GM18526 (cell line): ENCODE measurements around the gene MYO5C.

Source experiments
- POLR2A ChIP-seq: IDR thresholded peaks from 3 replicates; pipeline ENCODE4 v1.6.1; 2011; ENCODE audit not compliant: insufficient read length; ENCODE audit errors: extremely low read depth

Gene MYO5C

DNA sequence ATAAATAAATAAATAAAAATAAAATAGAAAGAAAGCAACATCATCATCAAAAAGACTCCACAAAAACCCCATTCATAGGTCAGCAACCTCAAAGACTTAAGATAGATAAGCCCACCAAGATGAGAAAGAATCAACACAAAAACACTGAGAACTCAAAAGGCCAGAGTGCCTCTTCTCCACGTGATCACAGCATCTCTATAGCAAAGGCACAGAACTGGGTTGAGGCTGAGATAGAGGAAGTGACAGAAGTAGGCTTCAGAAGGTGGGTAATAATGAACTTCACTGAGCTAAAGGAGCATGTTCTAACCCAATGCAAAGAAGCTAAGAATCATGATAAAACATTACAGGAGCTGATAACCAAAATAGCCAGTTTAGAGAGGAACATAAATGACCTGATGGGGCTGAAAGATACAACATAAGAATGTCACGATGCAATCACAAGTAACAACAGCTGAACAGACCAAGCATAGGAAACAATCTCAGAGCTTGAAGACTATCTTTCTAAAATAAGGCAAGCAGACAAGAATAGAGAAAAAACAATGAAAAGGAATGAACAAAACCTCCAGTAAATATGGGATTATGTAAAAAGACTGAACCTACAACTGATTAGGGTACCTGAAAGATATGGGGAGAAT lies 130.9 kb downstream of the MYO5C start:
- TF ChIP-seq POLR2A, result no peak

DNA sequence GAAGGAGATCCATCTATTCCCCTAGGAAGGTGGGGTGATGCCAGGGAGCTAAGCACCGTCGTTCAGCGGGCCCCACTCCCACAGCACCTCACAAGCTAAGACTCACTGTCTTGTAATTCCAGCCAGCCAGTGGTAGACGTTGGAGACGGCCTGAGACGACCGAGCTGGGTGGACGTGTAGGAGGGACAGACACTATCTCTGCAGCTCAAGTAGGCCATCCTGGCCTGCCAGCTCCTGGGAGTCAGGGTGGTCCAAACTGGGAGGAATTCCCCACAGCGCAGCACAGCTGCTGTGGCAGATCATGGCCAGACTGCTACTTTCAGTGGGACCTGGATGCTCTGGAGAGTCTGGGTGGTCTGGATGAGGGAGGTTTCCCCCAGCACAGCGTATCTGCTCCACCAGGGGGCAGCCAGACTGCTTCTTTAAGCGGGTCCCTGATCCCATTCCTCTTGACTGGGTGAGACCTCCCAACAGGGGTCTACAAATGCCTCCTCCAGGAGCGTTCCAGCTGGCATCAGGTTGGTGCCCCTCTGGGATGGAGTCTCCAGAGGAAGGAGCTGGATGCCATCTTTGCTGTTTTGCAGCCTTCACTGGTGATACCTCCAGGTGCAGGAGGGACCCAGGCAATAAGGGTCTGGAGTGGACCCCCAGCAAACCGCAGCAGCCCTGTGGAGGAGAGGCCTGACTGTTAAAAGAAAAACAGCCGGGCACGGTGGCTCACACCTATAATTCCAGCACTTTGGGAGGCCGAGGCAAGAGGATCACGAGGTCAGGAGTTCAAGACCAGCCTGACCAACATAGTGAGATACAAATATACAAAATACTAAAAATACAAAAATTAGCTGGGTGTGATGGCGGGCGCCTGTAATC lies 132.0 kb downstream of the MYO5C start:
- TF ChIP-seq POLR2A, result no peak

DNA sequence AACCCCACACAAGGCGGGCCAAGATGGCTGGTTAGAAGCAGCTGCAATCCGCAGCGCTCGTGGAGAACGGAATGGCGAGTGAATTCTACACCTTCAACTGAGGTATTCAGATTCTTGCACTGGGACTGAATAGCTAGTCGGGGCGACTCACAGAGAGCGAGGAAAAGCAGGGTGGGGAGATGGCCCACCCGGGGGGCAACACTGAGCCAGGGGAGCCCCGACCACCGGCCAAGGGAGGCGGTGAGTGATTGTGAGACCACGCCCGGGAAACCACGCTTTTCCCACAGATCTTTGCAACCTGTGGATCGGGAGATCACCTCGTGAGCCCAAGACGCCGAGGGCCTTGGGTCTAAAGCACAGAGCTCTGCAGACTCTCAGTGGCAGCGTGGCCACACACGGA lies 132.7 kb downstream of the MYO5C start:
- no peak for TF ChIP-seq POLR2A

DNA sequence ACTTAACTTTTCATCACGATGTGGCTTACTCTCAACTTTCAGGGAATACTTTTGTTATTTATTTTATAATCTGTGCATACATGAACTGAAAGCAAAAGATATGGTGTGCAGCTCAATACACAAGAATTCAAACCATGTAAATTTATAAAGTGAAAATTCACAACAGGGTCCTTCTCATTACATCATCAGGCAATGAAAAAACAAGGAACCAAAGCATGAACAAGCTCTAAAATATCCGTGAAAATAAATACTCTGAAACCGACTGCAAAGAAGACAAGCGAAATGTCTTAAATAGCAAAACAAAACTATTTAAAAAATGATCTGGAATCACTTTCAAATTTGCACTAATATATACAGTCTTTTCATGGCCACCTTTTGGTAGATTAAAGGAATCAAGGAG lies 133.3 kb downstream of the MYO5C start:
- no peak for TF ChIP-seq POLR2A

DNA sequence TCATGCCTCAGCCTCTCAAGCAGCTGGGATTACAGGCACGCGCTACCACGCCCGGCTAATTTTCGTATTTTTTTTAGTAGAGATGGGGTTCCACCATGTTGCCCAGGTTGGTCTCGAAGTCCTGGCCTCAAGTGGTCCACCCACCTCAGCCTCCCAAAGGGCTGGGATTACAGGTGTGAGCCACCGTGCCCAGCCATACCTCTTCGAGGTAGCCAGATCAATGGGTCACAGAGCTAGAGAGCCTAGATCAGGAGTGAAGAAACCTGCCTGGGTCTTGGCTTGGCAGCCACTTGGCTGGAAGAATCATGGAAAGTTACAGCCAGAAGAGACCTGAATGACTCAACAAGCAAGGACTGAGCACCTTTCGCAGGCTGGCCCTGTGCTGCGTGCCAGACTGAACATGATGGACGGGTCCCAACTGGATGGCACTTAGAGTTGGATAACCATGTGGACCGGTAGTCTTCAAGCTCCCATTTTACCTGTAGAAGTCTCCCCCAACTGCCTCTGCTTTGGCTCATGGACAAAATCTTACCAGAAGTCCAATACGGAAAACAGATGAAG lies 134.1 kb downstream of the MYO5C start:
- no peak for TF ChIP-seq POLR2A

DNA sequence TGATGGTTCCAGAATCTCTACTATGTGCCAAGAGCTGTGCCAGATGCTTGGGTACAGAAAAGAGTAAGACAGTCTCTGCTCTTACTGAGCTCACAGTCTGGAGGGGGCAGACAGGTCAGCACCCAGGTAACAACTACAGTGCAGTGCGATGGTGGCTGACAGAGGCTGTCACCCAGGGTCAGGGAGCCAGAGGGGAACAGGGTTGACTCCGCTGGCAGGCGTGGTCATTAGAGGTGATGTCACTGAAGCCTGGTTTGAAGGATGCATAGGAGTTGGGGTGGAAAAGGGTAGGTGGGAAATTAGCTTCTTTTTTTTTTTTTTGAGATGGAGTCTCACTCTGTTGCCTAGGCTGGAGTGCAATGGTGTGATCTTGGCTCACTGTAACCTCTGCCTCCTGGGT lies 136.0 kb downstream of the MYO5C start:
- TF ChIP-seq POLR2A, result no peak

DNA sequence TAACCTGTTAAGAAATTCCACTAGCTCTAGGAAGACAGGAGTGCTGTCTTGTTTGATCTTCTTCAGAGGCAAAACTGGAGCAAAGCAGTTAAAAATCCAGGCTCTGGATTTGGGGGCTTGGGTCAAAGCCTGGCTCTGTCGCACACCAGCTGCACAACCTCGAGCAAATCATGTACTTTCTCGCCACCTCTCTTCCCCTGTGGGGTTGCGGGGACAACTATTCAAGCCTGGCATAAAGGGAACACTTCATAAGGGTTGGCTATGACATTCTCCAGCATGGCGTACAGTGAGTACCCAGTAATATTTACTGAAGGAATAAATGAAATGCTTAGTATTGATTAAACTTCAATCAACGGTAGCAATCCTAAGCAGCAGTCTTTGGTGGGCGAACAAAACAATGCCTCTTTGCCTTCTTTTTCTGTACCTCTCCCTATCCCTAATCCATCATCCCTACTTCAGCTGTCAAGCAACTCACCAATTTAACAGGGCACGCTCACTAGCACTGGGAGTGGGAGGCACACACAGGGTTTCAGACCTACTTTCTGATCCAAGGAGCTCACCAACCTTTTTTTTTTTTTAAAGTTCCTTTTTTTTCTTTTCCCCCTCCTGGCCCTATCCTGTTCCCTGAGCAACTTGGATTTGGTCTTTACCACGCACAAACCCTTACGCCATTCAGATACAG lies 137.4 kb downstream of the MYO5C start:
- no peak for TF ChIP-seq POLR2A

DNA sequence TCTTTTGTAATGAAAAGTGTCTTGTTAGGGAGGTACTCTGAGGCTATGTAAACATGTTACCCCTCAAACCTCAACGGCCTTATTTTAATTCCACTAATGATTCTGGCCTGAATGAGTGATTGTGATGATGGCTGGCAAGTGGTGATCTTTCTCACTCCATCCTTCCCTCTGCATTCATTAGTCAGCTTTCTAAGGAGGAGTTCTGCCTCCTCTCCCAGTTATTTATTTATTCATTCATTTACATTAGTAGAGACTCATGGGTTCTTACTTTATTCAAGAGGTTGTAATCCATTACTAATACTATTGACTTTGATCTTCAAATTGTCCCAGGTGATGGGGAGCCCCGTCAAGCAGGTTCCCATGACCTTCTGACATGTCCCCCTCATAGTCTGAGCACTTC lies 139.7 kb downstream of the MYO5C start:
- no peak for TF ChIP-seq POLR2A

DNA sequence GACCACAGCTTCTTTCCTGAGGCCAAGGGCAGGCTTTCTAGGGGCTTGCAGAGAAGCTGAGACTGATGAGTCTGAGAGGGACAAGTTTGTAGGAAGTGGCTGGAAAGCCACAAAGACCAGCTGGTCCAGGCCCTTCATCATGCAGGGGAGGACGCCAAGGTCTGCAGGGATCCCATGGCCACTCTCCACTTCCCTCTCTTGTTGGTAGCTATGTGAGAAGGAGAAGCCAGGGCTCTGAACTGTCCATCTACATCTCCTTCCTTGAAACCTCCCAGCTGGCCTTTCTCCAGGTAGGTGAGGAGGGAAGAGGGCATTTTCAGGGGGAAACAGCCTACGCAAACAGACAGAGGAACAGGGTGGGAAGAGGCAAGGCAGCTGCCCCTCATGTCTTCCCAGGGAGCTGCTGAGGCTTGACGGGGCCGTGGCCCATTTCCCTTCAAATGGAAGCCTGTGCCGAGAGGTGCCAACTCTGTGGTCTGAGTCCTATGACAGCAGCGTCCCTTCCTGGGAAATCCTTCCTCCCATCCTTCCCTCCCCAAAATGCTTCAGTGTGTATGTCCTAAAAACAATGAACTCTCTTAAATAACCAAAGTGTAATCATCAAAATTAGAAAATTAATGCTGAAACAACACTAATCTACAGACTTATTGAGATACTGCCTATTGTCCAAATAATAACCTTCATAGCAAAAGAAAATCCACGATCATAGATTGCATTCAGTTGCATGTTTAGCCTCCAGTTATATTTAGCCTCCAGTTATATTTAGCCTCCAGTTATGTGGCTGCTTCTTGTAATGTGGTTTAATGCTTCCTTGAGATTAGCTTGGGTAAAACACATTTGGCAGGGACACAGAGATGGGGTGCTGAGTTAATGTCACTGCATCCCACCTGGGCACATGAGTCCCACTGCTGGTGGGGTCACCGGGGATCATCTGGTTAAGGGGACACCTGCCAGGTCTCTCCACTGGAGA lies 140.4 kb downstream of the MYO5C start:
- TF ChIP-seq POLR2A, result no peak

DNA sequence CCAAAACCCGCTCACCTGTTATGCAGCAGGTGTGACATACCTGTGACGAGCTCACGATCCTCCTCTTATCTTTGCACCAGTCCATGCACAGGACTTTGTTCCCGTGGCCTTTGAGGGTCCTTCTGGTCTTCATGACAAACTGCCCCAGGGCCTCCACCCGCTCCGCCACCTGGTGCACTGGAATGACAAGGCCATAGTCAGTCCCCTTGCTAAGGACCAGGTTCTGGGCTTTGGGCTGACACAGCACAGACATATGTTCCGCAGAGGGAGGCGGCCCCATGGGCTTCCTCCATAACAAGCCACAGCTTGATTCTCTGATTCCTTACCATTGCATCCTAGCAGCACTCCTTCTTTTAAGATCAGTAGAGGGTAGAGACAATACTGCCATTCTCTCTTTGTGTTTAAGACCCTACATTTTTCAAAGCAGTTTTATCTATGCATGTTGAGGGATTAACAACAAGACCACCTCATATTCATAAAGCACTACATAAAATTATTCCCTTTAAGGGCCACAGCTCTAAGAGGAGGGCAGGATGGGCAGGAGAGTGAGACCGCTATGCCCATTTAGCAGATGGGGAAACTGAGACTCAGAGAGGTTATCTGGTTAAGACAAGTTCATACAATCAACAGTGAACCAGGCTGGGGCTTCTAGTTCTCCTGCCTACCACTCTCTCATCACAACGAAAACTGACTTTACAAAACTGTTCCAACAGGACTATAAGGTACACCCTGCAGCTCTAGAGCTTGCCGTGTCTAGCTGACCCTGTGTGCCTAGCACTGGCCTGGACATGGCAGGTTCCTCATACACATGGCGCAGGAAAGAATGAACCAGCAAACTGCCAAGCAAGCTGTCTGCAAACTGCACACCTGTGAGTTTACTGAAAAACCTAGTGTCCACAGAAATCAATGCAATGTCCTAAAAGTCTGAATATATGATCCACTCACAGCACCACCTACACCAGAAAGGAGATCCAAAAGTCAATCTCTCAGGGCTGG lies 141.4 kb downstream of the MYO5C start:
- TF ChIP-seq POLR2A, result no peak

DNA sequence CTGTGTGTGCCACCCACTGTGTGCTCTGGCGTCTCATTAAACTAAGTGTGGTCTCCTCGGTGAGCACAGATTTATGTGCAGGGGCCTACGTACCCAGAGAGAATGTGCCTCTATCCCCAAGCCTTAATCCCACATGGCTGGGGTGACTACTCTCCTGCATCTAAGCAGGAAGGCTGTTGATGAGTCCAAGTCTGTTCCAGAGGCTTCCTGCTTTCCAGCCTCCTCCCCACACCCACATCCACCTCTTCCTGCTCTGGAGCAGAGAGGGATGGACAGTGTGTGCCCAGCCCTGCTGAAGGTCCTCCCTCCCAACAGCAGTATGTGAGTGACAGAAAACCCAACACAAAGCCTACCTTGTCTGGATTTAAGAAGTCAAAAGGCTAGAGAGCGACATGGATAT lies 144.3 kb downstream of the MYO5C start:
- no peak for TF ChIP-seq POLR2A

DNA sequence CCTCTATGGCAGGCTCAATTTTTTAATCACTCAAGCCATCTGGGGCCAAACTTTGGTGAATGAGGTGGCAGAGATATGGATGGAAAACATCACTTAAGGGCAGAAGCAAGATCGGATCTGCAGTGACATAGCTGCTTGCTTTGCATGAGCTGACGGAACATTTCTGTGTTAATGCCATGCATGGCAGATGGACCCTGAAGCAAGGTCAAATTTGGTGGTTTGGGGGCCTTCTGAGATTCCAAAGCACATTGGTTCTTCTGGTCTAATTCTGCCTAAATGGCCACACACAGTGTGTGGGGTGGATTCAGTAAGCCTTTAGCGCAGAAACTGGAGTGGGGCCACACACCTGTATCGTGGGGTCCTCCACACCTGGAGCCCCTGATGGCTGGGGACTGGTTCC lies 144.7 kb downstream of the MYO5C start:
- no peak for TF ChIP-seq POLR2A

DNA sequence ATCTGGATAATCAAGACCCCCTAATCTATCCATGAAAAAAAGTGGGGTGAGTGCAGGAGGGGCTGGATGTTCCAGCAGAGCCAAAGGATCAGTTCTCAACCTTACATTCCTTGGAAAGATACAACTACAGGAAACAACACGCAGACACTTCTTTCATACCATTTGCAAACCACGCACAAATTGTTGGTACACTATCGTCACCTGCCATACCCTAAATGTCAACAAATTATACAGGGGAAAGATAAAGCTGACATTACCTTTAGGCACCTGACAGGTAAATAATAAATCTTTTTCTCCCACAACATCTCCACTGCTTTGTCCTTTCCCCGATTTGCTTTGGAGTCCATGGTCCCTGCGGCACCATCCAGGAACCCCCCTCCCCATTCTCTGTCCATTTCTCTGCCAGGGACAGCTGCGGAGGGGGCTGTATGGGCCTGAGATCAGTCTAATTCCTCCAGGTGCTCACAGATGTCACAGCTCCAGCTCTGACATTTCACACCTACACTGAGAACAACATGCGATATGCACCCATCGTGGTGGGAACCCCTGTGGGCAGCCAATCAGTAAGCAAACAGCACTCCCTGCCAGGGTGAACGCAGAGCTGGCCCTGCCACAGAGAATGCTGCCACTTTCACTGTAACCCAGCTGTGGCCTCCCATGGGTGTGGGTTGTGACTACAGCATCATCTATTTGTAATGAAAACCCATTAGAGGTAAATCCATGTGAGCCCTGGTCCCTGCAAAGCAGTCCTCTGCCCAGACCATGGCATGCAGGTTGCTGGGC lies 145.4 kb downstream of the MYO5C start:
- TF ChIP-seq POLR2A, result no peak

DNA sequence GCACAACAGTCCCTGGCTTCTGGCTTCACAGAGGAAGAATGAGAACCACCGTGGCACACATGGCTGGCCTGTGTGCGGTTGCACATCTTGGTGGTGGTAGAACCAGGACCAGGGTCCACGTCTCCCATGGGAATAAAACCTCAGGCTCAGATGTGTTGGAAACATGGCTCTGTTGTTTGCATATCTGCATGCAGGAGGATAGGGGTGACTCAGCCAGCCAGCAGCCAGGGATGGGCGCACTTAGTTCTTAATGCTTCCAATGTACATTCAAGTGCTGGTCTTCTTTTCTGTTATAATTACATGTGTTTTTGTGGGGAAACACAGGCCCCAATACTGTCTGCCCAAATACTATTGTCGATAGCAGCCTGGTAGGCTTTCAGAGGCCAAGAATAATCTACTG lies 147.2 kb downstream of the MYO5C start:
- no peak for TF ChIP-seq POLR2A
